ENCODE measurements around the gene NEUROG1.
"Not testable (repeated sequence)": the region's sequence is repeated elsewhere in the genome, so short reads cannot be mapped to it uniquely, and the experiment has no call there.

NEUROG1 gene

GRCh38 chr5:135534609-135535419 is 950 bp downstream of the NEUROG1 start:
- no peak for DNase-seq

DNA sequence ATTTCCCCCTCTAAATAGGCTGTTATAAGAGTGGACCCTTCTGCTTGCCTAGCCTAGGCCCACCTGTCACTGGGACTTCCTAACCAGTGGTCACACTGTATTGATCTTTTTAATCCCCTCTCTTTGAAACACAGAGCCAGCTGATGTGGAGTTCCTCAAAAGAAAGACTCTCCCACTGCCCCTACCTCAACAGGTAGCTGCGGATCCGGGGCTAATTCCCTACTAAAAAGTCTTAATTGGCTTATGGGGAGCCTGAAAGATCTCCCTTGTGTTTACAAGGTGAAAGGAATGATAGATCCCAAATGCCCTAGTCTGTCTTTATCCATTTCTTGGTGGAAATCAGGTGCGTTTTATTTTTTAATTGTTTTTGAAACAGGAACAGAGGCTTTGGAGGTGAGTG is 2.0 kb downstream of the NEUROG1 start:
- DNase-seq, result no peak

DNA sequence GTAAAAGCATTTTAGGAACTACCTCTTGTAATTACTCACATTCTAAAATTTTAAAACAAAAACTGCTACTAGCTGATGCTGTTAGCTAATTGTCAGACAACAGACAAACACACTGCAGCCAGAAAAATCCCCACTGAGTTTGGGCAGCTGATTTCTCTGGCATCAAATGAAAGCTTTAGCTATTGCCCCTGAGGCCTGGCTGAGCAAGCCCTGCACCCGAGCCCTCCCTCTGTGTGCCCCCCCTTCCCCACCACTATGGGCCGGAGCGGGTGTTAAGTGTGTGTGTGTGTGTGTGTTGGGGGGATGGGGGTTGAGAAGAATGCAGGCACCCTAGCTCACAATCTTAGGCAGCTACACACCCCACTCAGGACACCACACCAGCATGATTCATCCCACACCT is 2.4 kb downstream of the NEUROG1 start:
- DNase-seq, result no peak

DNA sequence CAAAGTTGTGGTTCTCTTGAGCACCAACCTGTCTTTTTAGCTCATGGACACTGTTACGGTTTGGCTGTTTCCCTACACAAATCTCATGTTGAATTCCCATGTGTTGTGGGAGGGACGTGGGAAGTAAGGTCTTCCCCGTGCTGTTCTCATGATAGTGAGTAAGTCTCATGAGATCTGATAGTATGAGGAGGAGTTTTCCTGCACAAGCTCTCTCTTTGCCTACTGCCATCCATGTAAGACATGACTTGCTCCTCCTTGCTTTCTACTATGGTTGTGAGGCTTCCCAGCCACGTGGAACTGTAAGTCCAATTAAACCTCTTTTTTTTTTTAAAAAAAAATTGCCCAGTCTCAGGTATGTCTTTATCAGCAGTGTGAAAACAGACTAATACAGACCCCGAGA is 6.2 kb downstream of the NEUROG1 start:
- not testable (repeated sequence) for DNase-seq

DNA sequence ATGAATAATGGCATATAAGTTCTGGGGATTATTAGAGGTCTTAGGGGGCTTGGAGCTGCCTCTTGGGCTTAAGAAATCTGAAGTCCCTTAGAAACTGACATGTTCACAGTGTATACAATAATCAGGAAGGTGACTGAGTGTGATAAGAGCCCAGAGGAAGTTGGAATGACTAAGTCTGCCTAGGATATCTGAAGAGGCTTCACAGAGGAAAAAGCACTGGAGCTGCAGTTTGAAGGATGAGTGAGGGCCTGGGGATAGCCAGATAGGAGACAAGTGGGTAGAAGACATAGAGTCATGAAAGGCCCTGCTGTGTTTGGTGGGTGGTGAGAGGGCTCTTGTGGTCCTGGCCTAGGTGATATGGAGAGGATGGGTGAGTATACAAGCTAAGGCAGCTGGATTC is 8.8 kb downstream of the NEUROG1 start:
- DNase-seq, result no peak

GRCh38 chr5:135521964-135522363 is 13.8 kb downstream of the NEUROG1 start:
- DNase-seq, result no peak

GRCh38 chr5:135517631-135518030 is 18.1 kb downstream of the NEUROG1 start:
- DNase-seq, result no peak

DNA sequence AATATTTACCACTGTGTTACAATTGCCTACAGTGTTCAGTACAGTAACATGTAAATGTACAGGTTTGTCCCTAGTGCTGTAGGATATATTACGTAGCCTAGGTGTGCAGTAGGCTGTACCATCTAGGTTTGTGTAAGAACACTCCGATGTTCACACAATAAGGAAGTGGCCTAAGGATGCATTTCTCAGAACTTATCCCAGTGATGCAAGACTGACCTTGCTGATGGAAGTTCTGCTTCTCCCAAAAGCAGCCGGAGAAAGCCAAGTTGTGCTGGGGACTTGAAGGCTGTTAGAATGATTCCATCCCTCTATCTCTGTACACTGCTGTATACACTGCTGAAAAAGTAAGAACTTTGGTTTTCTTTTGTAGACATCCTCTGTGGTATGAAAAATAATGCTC is 21.6 kb downstream of the NEUROG1 start:
- no peak for DNase-seq

DNA sequence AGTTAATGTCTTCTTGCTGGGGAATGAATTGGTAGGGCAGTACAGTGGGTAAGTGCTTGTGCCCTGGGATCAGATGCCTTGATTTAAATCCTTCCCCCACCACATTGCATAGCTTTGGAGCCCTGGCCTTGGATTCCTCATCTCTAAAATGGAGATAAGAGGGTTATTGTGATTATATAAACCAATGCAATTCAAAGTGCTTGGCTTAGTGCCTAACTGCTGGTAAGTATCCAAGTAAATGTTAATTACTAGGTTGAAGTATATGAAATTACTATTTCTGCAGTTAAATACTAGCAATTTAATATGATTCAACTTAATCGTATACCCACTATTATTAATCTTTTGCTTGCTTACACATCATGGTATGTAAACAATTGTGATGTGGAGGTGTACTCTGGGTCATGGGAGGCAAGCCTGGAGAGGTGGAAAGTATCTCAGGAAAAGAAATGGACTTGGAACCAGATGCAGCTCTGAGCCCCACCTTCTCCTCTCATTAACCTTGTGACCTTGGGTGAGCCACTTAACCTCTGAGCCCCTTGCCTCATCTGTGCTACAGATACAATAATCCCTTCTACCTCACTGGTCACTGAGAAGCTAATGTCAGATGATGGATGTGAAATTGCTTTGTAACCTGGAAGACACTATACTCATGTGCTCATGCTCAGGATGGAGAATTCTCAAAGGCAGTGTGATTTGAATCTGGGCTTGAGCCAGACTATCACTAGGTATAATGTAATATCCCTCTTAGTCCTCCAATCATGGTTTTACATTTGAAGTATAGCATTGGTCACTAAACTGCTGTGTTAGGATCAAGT is 23.8 kb downstream of the NEUROG1 start:
- DNase-seq, result no peak

- no peak for DNase-seq
Observed at GRCh38 chr5:135509995-135510394, 25.8 kb downstream of the NEUROG1 start.

DNA sequence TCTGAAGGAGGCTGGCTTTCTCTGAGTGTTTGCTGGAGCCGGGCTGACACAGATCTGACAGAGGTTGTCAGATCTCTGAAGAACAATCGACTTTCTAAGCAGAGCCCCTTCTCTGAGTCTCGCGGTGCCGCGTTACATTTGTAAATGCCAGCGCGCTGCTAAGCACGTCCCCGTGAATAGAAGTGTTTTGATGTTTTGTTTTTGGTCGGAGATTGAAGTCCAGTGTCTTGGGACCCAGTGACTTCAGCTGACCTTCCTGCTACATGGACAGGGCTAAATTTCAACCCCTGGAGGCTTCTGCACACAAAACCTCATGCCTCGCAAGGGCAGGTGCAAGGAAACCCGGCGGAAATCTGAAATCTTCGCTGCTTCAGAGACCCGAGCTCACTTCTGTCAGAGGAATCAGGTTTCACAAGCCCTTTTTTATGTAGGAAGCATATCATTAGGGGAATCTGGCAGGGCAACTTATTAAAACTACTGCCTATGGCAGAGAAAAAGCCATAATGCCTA is 27.2 kb downstream of the NEUROG1 start:
- peak; percentile 31 for DNase-seq

- DNase-seq, result peak; percentile 3
Observed at GRCh38 chr5:135505973-135506372, 29.8 kb downstream of the NEUROG1 start.

- no peak for DNase-seq
Observed at GRCh38 chr5:135504376-135504775, 31.4 kb downstream of the NEUROG1 start.

DNA sequence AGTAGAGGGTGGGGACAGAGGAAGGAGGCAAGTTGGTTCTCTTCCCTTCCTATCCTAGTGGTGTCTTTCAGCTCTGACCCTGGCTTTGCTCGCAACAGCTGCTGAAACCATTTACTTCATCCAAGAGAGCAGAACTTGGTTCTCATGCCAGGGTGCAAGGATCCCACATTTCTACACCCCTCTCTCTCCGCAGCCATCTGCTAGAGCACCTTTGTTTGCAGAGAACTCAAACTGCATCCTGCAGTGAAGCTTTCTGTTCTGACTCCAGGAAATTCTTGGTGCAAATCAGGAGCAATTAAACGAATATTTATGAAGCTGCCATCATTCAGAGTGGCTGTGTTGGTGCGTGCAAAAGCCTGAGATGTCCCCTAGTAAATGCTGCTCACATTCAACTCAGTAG is 31.9 kb downstream of the NEUROG1 start:
- DNase-seq, result no peak

DNA sequence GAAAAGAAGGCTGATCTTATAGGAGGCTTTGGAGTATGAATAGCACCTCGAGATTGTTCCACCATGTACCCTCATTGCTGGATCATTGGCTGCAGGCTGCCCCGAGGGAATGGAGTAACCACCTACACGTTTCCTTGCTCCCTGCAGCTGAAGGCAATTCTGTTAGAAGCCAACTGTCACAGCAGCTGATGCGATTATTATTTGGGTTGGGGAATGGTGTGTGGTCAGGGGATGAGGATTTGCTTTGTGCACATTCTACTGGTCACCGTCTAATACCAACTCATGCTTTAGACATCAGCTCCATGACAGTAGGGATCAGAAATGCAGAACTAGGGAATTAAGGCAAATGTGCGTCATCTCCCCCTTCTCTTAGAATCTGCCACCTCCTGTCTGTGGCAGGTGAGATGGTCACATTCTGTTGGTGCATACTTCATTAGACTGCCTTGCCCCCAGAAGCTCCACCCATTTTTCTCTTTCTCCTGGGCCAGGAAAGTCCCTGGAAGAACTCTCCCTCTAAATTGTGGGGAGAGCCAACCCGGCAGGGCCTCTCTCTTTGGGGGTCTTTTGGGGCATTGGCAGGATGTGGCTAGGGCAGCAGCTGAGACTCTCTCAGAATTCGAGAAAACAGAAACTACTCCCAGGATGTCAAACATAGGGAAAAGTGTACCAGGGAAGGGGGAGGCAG is 32.8 kb downstream of the NEUROG1 start:
- DNase-seq, result no peak

- DNase-seq, result no peak
Observed at GRCh38 chr5:135501965-135502364, 33.8 kb downstream of the NEUROG1 start.

DNA sequence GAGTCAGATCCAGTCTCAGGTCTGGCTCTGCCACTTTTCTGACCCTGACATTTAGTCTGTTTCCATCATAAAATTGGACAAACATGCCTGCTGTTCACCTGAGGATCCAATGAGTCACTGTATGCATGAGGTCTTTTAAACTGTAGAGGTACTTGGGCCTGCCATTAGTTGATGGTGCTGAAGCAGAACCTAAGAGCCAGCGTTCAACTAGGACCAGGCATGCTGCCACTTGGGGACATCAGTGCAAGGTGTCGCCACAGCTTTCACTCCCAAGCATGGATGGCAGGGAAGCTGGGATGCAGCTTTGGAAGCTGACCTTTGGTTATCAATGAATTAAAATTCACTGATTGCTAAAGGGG is 37.1 kb downstream of the NEUROG1 start:
- DNase-seq, result peak; percentile 44

- peak; percentile 25 for DNase-seq
Observed at GRCh38 chr5:135497971-135498636, 37.7 kb downstream of the NEUROG1 start.

GRCh38 chr5:135495531-135495930 is 40.2 kb downstream of the NEUROG1 start:
- not testable (repeated sequence) for DNase-seq

- no peak for DNase-seq
Observed at GRCh38 chr5:135494196-135494595, 41.6 kb downstream of the NEUROG1 start.

DNA sequence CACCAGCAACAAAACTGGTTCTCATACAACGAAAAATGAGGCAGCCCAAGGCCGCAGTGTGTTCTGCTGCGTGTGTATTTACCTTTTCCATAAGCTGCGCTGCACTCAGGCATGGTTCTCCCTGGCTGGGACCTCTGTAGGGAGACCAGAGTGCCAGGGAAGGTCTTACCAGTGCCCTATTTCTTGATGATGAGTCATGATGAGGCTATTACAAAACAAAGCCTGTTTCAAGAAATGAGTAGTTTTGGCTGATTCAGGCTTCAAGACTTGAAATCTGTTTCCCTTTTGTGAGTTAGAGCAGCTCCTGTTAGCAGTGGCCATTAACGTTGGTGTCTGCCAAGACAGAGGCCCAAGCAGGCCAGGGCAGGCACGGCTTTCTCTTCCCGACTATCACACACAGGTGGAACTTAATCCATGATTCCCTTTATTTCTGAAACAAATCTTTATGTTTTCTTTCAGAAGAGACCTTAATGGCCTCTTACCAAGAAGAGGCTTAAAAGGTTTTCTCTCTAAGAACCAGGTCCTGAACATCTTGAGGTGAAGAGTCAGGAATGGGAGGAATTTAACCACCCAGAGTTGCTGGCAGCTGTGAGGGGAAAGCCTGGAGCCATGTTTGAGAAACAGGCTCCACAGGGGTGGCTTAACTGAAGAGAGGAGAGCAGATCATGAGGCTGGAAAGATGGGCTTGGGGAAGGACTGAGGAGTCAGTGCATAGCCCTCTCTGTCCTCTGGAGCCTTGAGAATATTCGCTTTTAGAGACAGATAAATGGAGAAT is 42.2 kb downstream of the NEUROG1 start:
- peak; percentile 48 for DNase-seq

DNA sequence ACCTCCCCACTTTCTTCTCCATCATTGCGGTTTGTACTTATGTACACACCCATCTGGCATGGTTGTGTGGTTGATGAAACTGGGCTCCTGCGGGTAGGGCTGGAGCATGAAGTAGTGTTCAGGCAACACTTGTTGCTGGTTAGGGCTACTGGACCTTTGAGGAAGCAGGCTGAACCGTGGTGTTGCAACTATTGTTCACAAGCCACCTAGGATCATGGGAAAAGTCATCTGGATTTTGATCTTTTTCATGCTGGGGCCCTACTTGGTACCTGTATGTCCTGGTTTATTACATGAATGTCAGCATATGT is 43.5 kb downstream of the NEUROG1 start:
- no peak for DNase-seq
